HCT116 (cell line): ENCODE data around the gene ROGDI. TPM values are rescaled to one million over a fixed set of nuclear protein-coding genes. Genes with fewer than 3 reads are reported as not detected.

Experiments used
- ATAC-seq: fragments of 200-7000 bp; cut with Tn5 transposase; 2 replicates; pipeline ENCODE4 v1.9.1; 2020; ENCODE audit warnings: mild to moderate bottlenecking, moderate library complexity
- BruUV-seq: library from RNA; stranded (reverse); fragments of 400-500 nt; replicated peaks from 2 replicates; lab custom pipeline; 2021; lab: Mats Ljungman, UMichigan
- CTCF ChIA-PET: fragments of 300-600 bp; sonication (Branson Sonifier 250); formaldehyde crosslinking; loops from one replicate; lab custom pipeline; 2021; ENCODE audit warnings: antibody characterized with exemption; lab: Charles Lee
- POLR2A ChIA-PET: fragments of 300-600, 350-600 bp; sonication (Branson Sonifier 250); formaldehyde crosslinking; loops from one replicate; lab custom pipeline; 2021; ENCODE audit warnings: antibody characterized with exemption; lab: Charles Lee
- RAD21 ChIA-PET, 2 experiments: fragments of 300-600 bp; sonication (Branson Sonifier 250); formaldehyde crosslinking; loops; one replicate each; lab custom pipeline; 2023; ENCODE audit warnings: low total read pairs in 2 of 2; ENCODE audit not compliant: uncharacterized antibody in 2 of 2, unreplicated experiment in 2 of 2, low non-redundant PET in 1 of 2; lab: Charles Lee
- DNase-seq: peaks from one replicate; pipeline ENCODE4 v3.0.0-alpha.2; 2010; ENCODE audit warnings: low read depth, low spot score
- H2AFZ ChIP-seq: fragments of 200-600 bp; shearing (Covaris generic), sonication (generic); 2 replicates; pipeline ENCODE4 v1.6.1; 2017; ENCODE audit warnings: low read depth, mixed run types, mixed read lengths, antibody characterized with exemption, low read length; ENCODE audit not compliant: poor library complexity, severe bottlenecking
- H3K27ac ChIP-seq: 2 replicates; pipeline ENCODE4 v1.5.1; 2012; ENCODE audit warnings: low read depth, low read length
- H3K27me3 ChIP-seq: fragments of 200-600 bp; sonication (generic); 2 replicates; pipeline ENCODE4 v1.6.1; 2016; ENCODE audit warnings: mixed run types, low read length, mixed read lengths; ENCODE audit not compliant: insufficient read depth
- H3K36me3 ChIP-seq, 2 experiments: fragments of 200-500 bp in 1 of 2; fragments of 200-600 bp in 1 of 2; sonication (Bioruptor generic) in 1 of 2; sonication (generic) in 1 of 2; 2 replicates each; pipeline versions ENCODE4 v1.5.1 to v1.6.1; 2014 to 2016; ENCODE audit warnings: low read length in 2 of 2, inconsistent platforms in 1 of 2, mixed read lengths in 1 of 2, mixed run types in 1 of 2; ENCODE audit not compliant: insufficient read depth in 2 of 2, control insufficient read depth in 1 of 2
- H3K4me1 ChIP-seq, 2 experiments: fragments of 200-600 bp in 1 of 2; sonication (generic) in 1 of 2; 2 replicates each; pipeline versions ENCODE4 v1.5.1 to v1.6.1; 2012 to 2017; ENCODE audit warnings: low read length in 2 of 2, inconsistent platforms in 1 of 2, mild to moderate bottlenecking in 1 of 2, mixed read lengths in 1 of 2, mixed run types in 1 of 2, moderate library complexity in 1 of 2; ENCODE audit not compliant: insufficient read depth in 2 of 2, control insufficient read depth in 1 of 2
- H3K4me2 ChIP-seq: fragments of 200-600 bp; sonication (generic); 2 replicates; pipeline ENCODE4 v1.6.1; 2017; ENCODE audit warnings: mixed run types, low read length, mixed read lengths
- H3K4me3 ChIP-seq, 2 experiments: fragments of 200-600 bp in 1 of 2; sonication (generic) in 1 of 2; replicated peaks in 1 of 2; 2 replicates each; pipeline ENCODE4 v1.5.1; 2011 to 2016; ENCODE audit warnings: low read length in 2 of 2, control low read depth in 1 of 2, low read depth in 1 of 2, mild to moderate bottlenecking in 1 of 2, mixed read lengths in 1 of 2, mixed run types in 1 of 2
- H3K79me2 ChIP-seq: fragments of 200-600 bp; sonication (generic); 2 replicates; pipeline ENCODE4 v1.6.1; 2017; ENCODE audit warnings: mild to moderate bottlenecking, mixed run types, low read length, moderate library complexity, mixed read lengths; ENCODE audit not compliant: insufficient read depth
- H3K9ac ChIP-seq: fragments of 200-600 bp; sonication (generic); 2 replicates; pipeline ENCODE4 v1.6.1; 2016; ENCODE audit warnings: low read length, mixed read lengths
- H3K9me2 ChIP-seq: fragments of 200-600 bp; sonication (generic), shearing (Covaris generic); 2 replicates; pipeline ENCODE4 v1.6.1; 2017; ENCODE audit warnings: mixed run types, mild to moderate bottlenecking, moderate library complexity; ENCODE audit not compliant: insufficient read depth
- H3K9me3 ChIP-seq, 2 experiments: fragments of 200-500 bp in 1 of 2; fragments of 200-600 bp in 1 of 2; sonication (Bioruptor generic) in 1 of 2; sonication (generic) in 1 of 2; 2 replicates each; pipeline ENCODE4 v1.6.1; 2014 to 2017; ENCODE audit warnings: low read length in 2 of 2, mixed read lengths in 2 of 2, inconsistent platforms in 1 of 2, low read depth in 1 of 2, mild to moderate bottlenecking in 1 of 2, mixed run types in 1 of 2, moderate library complexity in 1 of 2; ENCODE audit not compliant: control insufficient read depth in 1 of 2, insufficient read depth in 1 of 2
- H4K20me1 ChIP-seq: fragments of 200-600 bp; sonication (generic), shearing (Covaris generic); 2 replicates; pipeline ENCODE4 v1.6.1; 2017; ENCODE audit warnings: mixed run types, mild to moderate bottlenecking, moderate library complexity; ENCODE audit not compliant: insufficient read depth
- CEBPB ChIP-seq: IDR thresholded peaks from 2 replicates; pipeline ENCODE4 v1.6.1; 2012; ENCODE audit warnings: low read depth
- CTCF ChIP-seq, 3 experiments: fragments of 200-600 bp in 1 of 3; sonication (generic) in 1 of 3; IDR thresholded peaks in 2 of 3; conservative IDR thresholded peaks in 1 of 3; 2 replicates each; pipeline ENCODE4 v1.5.1; 2012 to 2017; ENCODE audit warnings: low read depth in 2 of 3, low read length in 2 of 3, antibody characterized with exemption in 1 of 3, borderline replicate concordance in 1 of 3, control low read depth in 1 of 3, mild to moderate bottlenecking in 1 of 3, mixed read lengths in 1 of 3, mixed run types in 1 of 3, moderate library complexity in 1 of 3; ENCODE audit not compliant: insufficient read depth in 1 of 3
- EZH2 ChIP-seq: fragments of 200-600 bp; sonication (generic); IDR thresholded peaks from 2 replicates; pipeline ENCODE4 v1.6.1; 2017; ENCODE audit warnings: antibody characterized with exemption, mixed run types
- POLR2A ChIP-seq: IDR thresholded peaks from 2 replicates; pipeline ENCODE4 v1.7.0; 2011; ENCODE audit warnings: borderline replicate concordance; ENCODE audit not compliant: insufficient read depth, insufficient read length; ENCODE audit errors: extremely low read depth
- RAD21 ChIP-seq: IDR thresholded peaks from 2 replicates; pipeline ENCODE4 v1.6.1; 2012; ENCODE audit warnings: low read depth, mild to moderate bottlenecking
- intact Hi-C: fragments of 100-400 bp; cut with micrococcal nuclease; formaldehyde crosslinking; loops from 2 replicates; pipeline ENCODE4 v1.10.0; 2022
- total RNA-seq: library from RNA; stranded (reverse); gene quantifications from one replicate; pipeline ENCODE4 v1.2.1, GENCODE V29; 2021; ENCODE audit not compliant: unreplicated experiment
- TF ChIP-seq, protein P1 (sequence below): IDR thresholded peaks from 2 replicates; pipeline ENCODE4 v1.6.1; 2012; ENCODE audit warnings: low read depth

The ROGDI gene
- total RNA-seq, 1 experiment from 2014 or later: 20.1 TPM

GRCh38 chr16:4790261-4790660 lies 12.2 kb downstream of the ROGDI start:
- no peaks in the 10 kb centered on the region for H3K36me3 ChIP-seq
- H3K4me2 ChIP-seq: 0 out of 2 replicates have a peak overlapping the region, but pooled peaks have one; percentile 21
- no peaks in the 10 kb centered on the region for H4K20me1 ChIP-seq
- ChIA-PET RAD21 (no interaction called here), POLR2A (interaction anchor here (1.2 kb wide), 1 partner anchor 22 kb away, joined by 3 read pairs; no protein-coding TSS in a partner anchor), CTCF (no interaction called here)
- no peaks in the 10 kb centered on the region for H3K79me2 ChIP-seq
- H3K4me3 ChIP-seq: no peak overlapping the region
- no peak overlapping the region for H2AFZ ChIP-seq
- no peaks in the 10 kb centered on the region for H3K9me2 ChIP-seq
- no peaks in the 10 kb centered on the region for H3K9me3 ChIP-seq
- no peak overlapping the region for H3K9ac ChIP-seq
- intact Hi-C loops: no loop called here
- no TSS peak for BruUV-seq
- no peak for ATAC-seq
- DNase-seq: no peak
- TF ChIP-seq CTCF (IDR thresholded peaks at IDR 0.05 in 2 of 3, conservative IDR thresholded peaks at IDR 0.05 in 1 of 3; ENCODE audit: borderline replicate concordance in 1 of 3, insufficient read depth in 1 of 3, low read depth in 2 of 3, low read length in 2 of 3) (no peak), CEBPB (no peak), EZH2 (no peak), POLR2A (no peak), RAD21 (no peak)
- TF ChIP-seq, protein P1, sequence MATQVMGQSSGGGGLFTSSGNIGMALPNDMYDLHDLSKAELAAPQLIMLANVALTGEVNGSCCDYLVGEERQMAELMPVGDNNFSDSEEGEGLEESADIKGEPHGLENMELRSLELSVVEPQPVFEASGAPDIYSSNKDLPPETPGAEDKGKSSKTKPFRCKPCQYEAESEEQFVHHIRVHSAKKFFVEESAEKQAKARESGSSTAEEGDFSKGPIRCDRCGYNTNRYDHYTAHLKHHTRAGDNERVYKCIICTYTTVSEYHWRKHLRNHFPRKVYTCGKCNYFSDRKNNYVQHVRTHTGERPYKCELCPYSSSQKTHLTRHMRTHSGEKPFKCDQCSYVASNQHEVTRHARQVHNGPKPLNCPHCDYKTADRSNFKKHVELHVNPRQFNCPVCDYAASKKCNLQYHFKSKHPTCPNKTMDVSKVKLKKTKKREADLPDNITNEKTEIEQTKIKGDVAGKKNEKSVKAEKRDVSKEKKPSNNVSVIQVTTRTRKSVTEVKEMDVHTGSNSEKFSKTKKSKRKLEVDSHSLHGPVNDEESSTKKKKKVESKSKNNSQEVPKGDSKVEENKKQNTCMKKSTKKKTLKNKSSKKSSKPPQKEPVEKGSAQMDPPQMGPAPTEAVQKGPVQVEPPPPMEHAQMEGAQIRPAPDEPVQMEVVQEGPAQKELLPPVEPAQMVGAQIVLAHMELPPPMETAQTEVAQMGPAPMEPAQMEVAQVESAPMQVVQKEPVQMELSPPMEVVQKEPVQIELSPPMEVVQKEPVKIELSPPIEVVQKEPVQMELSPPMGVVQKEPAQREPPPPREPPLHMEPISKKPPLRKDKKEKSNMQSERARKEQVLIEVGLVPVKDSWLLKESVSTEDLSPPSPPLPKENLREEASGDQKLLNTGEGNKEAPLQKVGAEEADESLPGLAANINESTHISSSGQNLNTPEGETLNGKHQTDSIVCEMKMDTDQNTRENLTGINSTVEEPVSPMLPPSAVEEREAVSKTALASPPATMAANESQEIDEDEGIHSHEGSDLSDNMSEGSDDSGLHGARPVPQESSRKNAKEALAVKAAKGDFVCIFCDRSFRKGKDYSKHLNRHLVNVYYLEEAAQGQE: no peak
- H3K4me1 ChIP-seq: peaks cover 5 to 7% of the 10 kb centered on the region in 2 experiments
- H3K27ac ChIP-seq: no peak overlapping the region
- H3K27me3 ChIP-seq: no peaks in the 10 kb centered on the region
